ENCODE measurements around the gene UBE2E2. TPM values are rescaled to one million over a fixed set of nuclear protein-coding genes. Genes with fewer than 3 reads are reported as not detected.

The UBE2E2 gene
- total RNA-seq, 1 experiment from 2014 or later, result 38.6 TPM

- Histone ChIP-seq H4K5ac (ENCODE audit: insufficient read length, low read depth, low read length) (no peak overlapping the region), H4K20me1 (ENCODE audit: control insufficient read depth, insufficient read depth, insufficient read length) (no peaks in the 10 kb centered on the region), H3K18ac (ENCODE audit: insufficient read length, low read depth, low read length) (no peak overlapping the region), H2BK20ac (ENCODE audit: low read depth, low read length, poor library complexity, severe bottlenecking) (no peak overlapping the region), H3K56ac (ENCODE audit: insufficient read length, low read depth, low read length) (no peak overlapping the region), H2BK5ac (ENCODE audit: insufficient read length, low read length) (no peak overlapping the region), H3K79me1 (ENCODE audit: insufficient read depth, low read depth, low read length, poor library complexity, severe bottlenecking) (peaks cover 9% of the 10 kb centered on the region), H3K27ac (ENCODE audit: insufficient read length, low read depth, low read length) (no peak overlapping the region), H3K27me3 (ENCODE audit: insufficient read depth, low read length) (no peaks in the 10 kb centered on the region), H2BK12ac (ENCODE audit: insufficient read length, low read depth, low read length) (no peak overlapping the region), H4K8ac (replicated peaks; ENCODE audit: insufficient read length, low read depth, low read length) (no peak overlapping the region), H2BK15ac (ENCODE audit: low read depth, low read length) (no peak overlapping the region), H3K9ac (ENCODE audit: extremely low read depth, insufficient read length, low read length) (no peak overlapping the region), H4K91ac (ENCODE audit: insufficient read length, low read depth, low read length) (no peak overlapping the region), H2BK120ac (ENCODE audit: low read depth, low read length, poor library complexity, severe bottlenecking) (no peak overlapping the region), H2AFZ (ENCODE audit: low read length) (no peak overlapping the region), H3K4me1 (ENCODE audit: insufficient read depth, low read length) (no peaks in the 10 kb centered on the region; the same call in 1 of the 2 replicates), H3K23me2 (ENCODE audit: insufficient read length, low read depth, low read length, poor library complexity, severe bottlenecking) (no peaks in the 10 kb centered on the region), H3T11ph (ENCODE audit: low read length) (no peak overlapping the region), H3K79me2 (ENCODE audit: insufficient read depth, low read length) (peaks cover 2% of the 10 kb centered on the region; the same call in 1 of the 2 replicates), H3K14ac (ENCODE audit: insufficient read depth, low read length) (no peak overlapping the region), H3K4me2 (ENCODE audit: insufficient read depth, insufficient read length, low read length) (no peak overlapping the region), H3K4ac (ENCODE audit: low read depth, low read length) (no peak overlapping the region), H3K23ac (ENCODE audit: insufficient read length, low read depth, low read length) (no peak overlapping the region), H2AK5ac (ENCODE audit: insufficient read length, low read length) (no peak overlapping the region), H3K9me3 (ENCODE audit: control insufficient read depth, low read depth, low read length) (no peaks in the 10 kb centered on the region)
- no peaks in the 10 kb centered on the region for H3K36me3 Mint-ChIP-seq (ENCODE audit: insufficient read depth in 1 of 3, low read depth in 3 of 3)
- no peaks in the 10 kb centered on the region for H3K9me3 Mint-ChIP-seq
- no peak for TF ChIP-seq CTCF (conservative IDR thresholded peaks at IDR 0.05)
- no peak overlapping the region for H3K27ac Mint-ChIP-seq
- peaks cover 23 to 27% of the 10 kb centered on the region in 2 experiments for H3K4me1 Mint-ChIP-seq
- H3K27me3 Mint-ChIP-seq (ENCODE audit: low read depth), result no peaks in the 10 kb centered on the region
- H3K4me3 Mint-ChIP-seq, result no peak overlapping the region
- no peak for DNase-seq
- no CpG with 5 or more reads among the region's 2 CpGs for WGBS (ENCODE audit: extremely low coverage, insufficient read length, low lambda C conversion rate)
Observed at GRCh38 chr3:23242106-23242505, 39.0 kb downstream of the UBE2E2 start.

Measured in H9 (cell line).